Measurements from ENCODE around the gene PTGR3.

Gene PTGR3

DNA sequence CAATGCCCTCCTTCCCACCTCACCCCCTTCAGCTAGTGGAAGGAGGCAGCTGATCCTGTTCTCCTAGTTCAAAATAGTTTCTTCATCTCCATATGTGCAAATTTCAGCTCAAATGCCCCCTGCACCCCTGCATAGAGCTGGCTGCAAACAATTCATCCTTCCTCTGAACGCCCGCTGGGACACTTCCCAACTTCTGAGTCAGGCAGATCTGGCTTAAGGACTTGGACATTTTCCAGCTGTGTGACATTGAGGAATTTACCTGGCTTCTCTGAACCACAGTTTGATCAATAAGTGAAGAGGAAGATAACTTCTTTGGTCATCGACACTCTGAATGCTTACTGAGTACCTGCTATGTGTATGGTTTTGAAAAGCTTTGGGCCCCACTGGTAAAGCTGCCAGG lies 23.5 kb downstream of the PTGR3 start:
- POLR2A ChIA-PET (ENCODE audit: low non-redundant PET) = no interaction called here
- no peak for TF ChIP-seq CTCF (conservative IDR thresholded peaks at IDR 0.05; ENCODE audit: low read depth)
- CTCF ChIA-PET = no interaction called here
- H3K27ac ChIP-seq = no peak overlapping the region
- no peak for DNase-seq (ENCODE audit: low spot score)

GRCh38 chr18:75183973-75184493 lies 24.9 kb downstream of the PTGR3 start:
- POLR2A ChIA-PET (ENCODE audit: low non-redundant PET) = no interaction called here
- no peak for DNase-seq (ENCODE audit: low spot score)
- H3K27ac ChIP-seq = no peak overlapping the region
- TF ChIP-seq CTCF (conservative IDR thresholded peaks at IDR 0.05; ENCODE audit: low read depth) = no peak
- CTCF ChIA-PET = no interaction called here

GRCh38 chr18:75183524-75183923 lies 25.4 kb downstream of the PTGR3 start:
- ChIA-PET CTCF (interaction anchor here (0.6 kb wide), 1 partner anchor 52 kb away, joined by 4 read pairs; no protein-coding TSS in a partner anchor), POLR2A (ENCODE audit: low non-redundant PET) (no interaction called here)
- DNase-seq (ENCODE audit: low spot score) = peak; percentile 94
- no peak for TF ChIP-seq CTCF (conservative IDR thresholded peaks at IDR 0.05; ENCODE audit: low read depth)
- no peak overlapping the region for H3K27ac ChIP-seq

DNA sequence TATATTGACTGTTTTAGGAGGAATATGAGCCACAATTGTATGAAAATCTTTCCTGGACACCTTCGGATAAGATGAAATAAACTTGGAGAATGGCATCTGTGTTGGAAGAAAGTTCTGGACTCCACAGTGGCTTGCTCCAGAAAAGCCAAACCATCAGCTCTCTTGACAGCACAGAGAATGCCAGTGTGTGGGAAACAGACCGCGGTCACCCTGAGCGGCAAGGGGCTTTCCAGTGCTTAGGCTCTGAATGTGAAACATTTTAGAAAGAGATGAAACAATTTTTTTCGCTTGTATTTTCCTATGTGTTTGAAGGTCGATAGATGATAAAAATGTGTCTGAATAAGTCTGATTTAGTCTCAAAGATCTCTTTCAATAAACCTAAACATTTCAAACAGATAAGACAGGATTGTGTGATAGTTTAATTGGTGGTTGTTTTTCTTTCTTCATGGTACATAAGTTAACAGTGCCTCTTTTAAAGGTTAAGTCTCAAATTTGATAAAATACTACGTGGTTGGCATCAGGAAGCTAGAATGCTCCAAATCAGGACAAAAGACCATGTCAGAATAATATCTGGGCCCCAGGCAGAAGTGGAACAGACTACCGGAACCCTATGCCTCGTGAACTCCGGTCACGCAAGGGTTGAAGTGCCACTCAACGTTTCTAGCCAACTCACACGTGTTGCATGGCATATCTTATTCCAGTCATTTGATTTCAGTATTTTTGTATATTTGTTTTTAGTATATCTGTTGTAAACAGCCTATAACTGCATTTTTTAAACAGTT lies 28.9 kb downstream of the PTGR3 start:
- ChIA-PET POLR2A (ENCODE audit: low non-redundant PET) (no interaction called here), CTCF (no interaction called here)
- TF ChIP-seq CTCF (conservative IDR thresholded peaks at IDR 0.05; ENCODE audit: low read depth) = no peak
- H3K27ac ChIP-seq = no peak overlapping the region
- no peak for DNase-seq (ENCODE audit: low spot score)

DNA sequence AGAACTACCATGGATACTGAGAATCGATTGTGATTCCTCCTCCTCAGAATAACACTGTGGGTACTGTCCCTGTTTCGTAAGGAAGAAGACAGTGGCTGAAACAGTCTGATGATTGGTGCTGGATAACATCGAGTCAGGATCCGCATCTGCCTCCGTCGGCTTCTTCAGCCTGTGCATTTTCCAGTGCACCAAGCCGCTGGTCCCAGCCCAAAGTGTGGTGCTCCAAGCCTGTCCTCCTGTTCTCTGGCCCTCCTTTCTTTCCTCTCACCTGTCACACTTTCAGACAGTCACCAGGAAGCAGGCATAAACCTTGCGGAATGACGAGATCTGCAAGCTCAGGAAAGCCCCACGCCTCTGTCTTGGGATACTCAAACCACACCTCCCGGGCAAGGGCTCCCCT lies 30.6 kb downstream of the PTGR3 start:
- DNase-seq (ENCODE audit: low spot score) = no peak
- H3K27ac ChIP-seq = no peak overlapping the region
- CTCF ChIA-PET = interaction anchor here (0.6 kb wide), 1 partner anchor 9 kb away, joined by 3 read pairs; no protein-coding TSS in a partner anchor
- TF ChIP-seq CTCF (conservative IDR thresholded peaks at IDR 0.05; ENCODE audit: low read depth) = no peak
- POLR2A ChIA-PET (ENCODE audit: low non-redundant PET) = no interaction called here

GRCh38 chr18:75176849-75177248 lies 32.1 kb downstream of the PTGR3 start:
- DNase-seq (ENCODE audit: low spot score) = no peak
- TF ChIP-seq CTCF (conservative IDR thresholded peaks at IDR 0.05; ENCODE audit: low read depth) = no peak
- H3K27ac ChIP-seq = no peak overlapping the region
- ChIA-PET POLR2A (ENCODE audit: low non-redundant PET) (no interaction called here), CTCF (no interaction called here)

All from RWPE1 (cell line).